Measurements from ENCODE around the gene ARID1B. TPM values are rescaled to one million over a fixed set of nuclear protein-coding genes. Genes with fewer than 3 reads are reported as not detected.

Gene ARID1B
- total RNA-seq, 1 experiment from 2014 or later: 35.6 TPM

DNA sequence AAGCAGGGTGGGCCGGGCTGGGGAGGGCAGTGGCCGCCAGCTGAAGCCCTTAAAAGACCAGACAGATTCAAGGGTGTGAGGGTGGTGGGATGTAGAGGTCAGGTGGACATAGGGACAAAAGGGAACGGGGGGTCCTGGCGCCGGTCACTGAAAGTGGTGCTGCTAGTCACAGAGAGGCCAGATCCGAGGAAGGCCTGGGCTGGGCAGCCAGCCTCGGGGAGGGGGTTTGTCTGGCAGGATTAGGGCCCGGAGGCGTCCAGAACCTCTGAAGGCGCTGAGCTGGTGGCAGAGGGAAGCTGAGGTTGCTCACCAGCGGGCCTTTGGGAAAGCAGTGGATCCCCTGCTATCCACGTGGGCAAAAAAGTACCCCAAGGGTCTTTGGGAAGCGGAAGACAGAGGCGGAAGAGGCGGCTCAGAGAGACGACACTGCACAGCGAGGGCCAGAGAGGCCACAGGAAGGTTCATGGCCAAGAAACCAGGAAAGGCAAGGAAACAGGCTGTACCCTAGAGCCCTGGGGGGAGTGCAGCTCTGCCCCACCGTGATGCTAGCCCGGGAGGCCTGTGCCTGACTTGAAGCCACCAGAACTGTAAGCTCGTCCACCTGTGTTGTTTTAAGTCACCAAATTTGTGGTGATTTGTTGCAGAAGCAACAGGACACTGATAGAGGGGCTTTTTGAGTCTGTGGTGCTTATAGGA lies 440.2 kb downstream of the ARID1B start:
- Histone ChIP-seq H3K27me3 (ENCODE audit: insufficient read depth, low read length) (no peaks in the 10 kb centered on the region), H3K9me3 (ENCODE audit: control insufficient read depth in 1 of 2, insufficient read depth in 1 of 2, low read depth in 1 of 2, low read length in 2 of 2) (no peaks in the 10 kb centered on the region), H4K20me1 (ENCODE audit: insufficient read depth) (no peaks in the 10 kb centered on the region), H3K36me3 (ENCODE audit: control insufficient read depth in 1 of 2, insufficient read depth in 2 of 2, low read length in 2 of 2) (no peaks in the 10 kb centered on the region), H3K9me2 (ENCODE audit: insufficient read depth) (no peaks in the 10 kb centered on the region; the same call in 1 of the 2 replicates), H3K4me3 (replicated peaks in 1 of 2; ENCODE audit: low read depth in 1 of 2, low read length in 2 of 2) (no peak overlapping the region), H3K4me1 (ENCODE audit: control insufficient read depth in 1 of 2, insufficient read depth in 2 of 2, low read length in 2 of 2) (peaks cover 15 to 32% of the 10 kb centered on the region in 2 experiments), H3K4me2 (ENCODE audit: low read length) (no peak overlapping the region), H3K9ac (ENCODE audit: low read length) (no peak overlapping the region), H3K27ac (ENCODE audit: low read depth, low read length) (no peak overlapping the region), H2AFZ (ENCODE audit: low read depth, low read length, poor library complexity, severe bottlenecking) (no peak overlapping the region), H3K79me2 (ENCODE audit: insufficient read depth, low read length) (no peaks in the 10 kb centered on the region)
- CTCF ChIA-PET: no interaction called here
- TF ChIP-seq YY1 (IDR thresholded peaks at IDR 0.05; ENCODE audit: extremely low read depth, insufficient replicate concordance, low read depth, low read length) (no peak), FOSL1 (IDR thresholded peaks at IDR 0.05; ENCODE audit: low read depth) (no peak), TCF7L2 (IDR thresholded peaks at IDR 0.05; ENCODE audit: borderline replicate concordance, extremely low read depth, insufficient read depth, insufficient read length) (no peak), SRF (IDR thresholded peaks at IDR 0.05; ENCODE audit: low read depth) (no peak), EZH2phosphoT487 (IDR thresholded peaks at IDR 0.05; ENCODE audit: borderline replicate concordance) (no peak), MAX (IDR thresholded peaks at IDR 0.05) (no peak), CBX3 (IDR thresholded peaks at IDR 0.05; ENCODE audit: low read depth) (no peak), CTCF (IDR thresholded peaks at IDR 0.05 in 2 of 3, conservative IDR thresholded peaks at IDR 0.05 in 1 of 3; ENCODE audit: borderline replicate concordance in 1 of 3, insufficient read depth in 1 of 3, low read depth in 2 of 3, low read length in 2 of 3) (no peak), RAD21 (IDR thresholded peaks at IDR 0.05; ENCODE audit: low read depth) (no peak), JUND (IDR thresholded peaks at IDR 0.05) (no peak), SP1 (IDR thresholded peaks at IDR 0.05; ENCODE audit: low read depth) (no peak), POLR2AphosphoS5 (IDR thresholded peaks at IDR 0.05; ENCODE audit: low read depth, low read length) (no peak), ELF1 (IDR thresholded peaks at IDR 0.05; ENCODE audit: borderline replicate concordance, low read depth) (no peak), ZNF274 (IDR thresholded peaks at IDR 0.05; ENCODE audit: low read depth, low read length) (no peak), SIN3A (IDR thresholded peaks at IDR 0.05; ENCODE audit: low read depth) (no peak)
- TF ChIP-seq, protein P1, sequence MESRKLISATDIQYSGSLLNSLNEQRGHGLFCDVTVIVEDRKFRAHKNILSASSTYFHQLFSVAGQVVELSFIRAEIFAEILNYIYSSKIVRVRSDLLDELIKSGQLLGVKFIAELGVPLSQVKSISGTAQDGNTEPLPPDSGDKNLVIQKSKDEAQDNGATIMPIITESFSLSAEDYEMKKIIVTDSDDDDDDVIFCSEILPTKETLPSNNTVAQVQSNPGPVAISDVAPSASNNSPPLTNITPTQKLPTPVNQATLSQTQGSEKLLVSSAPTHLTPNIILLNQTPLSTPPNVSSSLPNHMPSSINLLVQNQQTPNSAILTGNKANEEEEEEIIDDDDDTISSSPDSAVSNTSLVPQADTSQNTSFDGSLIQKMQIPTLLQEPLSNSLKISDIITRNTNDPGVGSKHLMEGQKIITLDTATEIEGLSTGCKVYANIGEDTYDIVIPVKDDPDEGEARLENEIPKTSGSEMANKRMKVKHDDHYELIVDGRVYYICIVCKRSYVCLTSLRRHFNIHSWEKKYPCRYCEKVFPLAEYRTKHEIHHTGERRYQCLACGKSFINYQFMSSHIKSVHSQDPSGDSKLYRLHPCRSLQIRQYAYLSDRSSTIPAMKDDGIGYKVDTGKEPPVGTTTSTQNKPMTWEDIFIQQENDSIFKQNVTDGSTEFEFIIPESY (IDR thresholded peaks at IDR 0.05; ENCODE audit: extremely low read depth, insufficient replicate concordance, low read length): no peak
- TF ChIP-seq, protein P2, sequence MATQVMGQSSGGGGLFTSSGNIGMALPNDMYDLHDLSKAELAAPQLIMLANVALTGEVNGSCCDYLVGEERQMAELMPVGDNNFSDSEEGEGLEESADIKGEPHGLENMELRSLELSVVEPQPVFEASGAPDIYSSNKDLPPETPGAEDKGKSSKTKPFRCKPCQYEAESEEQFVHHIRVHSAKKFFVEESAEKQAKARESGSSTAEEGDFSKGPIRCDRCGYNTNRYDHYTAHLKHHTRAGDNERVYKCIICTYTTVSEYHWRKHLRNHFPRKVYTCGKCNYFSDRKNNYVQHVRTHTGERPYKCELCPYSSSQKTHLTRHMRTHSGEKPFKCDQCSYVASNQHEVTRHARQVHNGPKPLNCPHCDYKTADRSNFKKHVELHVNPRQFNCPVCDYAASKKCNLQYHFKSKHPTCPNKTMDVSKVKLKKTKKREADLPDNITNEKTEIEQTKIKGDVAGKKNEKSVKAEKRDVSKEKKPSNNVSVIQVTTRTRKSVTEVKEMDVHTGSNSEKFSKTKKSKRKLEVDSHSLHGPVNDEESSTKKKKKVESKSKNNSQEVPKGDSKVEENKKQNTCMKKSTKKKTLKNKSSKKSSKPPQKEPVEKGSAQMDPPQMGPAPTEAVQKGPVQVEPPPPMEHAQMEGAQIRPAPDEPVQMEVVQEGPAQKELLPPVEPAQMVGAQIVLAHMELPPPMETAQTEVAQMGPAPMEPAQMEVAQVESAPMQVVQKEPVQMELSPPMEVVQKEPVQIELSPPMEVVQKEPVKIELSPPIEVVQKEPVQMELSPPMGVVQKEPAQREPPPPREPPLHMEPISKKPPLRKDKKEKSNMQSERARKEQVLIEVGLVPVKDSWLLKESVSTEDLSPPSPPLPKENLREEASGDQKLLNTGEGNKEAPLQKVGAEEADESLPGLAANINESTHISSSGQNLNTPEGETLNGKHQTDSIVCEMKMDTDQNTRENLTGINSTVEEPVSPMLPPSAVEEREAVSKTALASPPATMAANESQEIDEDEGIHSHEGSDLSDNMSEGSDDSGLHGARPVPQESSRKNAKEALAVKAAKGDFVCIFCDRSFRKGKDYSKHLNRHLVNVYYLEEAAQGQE (IDR thresholded peaks at IDR 0.05; ENCODE audit: low read depth): no peak
- no peak for DNase-seq (ENCODE audit: low read depth, low spot score)
- intact Hi-C loops (cut with micrococcal nuclease): no loop called here
- no peak for ATAC-seq
- BruUV-seq (replicated peaks): no TSS peak
- RAD21 ChIA-PET (ENCODE audit: low non-redundant PET in 1 of 2, low total read pairs in 2 of 2, uncharacterized antibody in 2 of 2, unreplicated experiment in 2 of 2): no interaction called here
- POLR2A ChIA-PET: no interaction called here
